SK-N-SH (cell line): Measurements from ENCODE around the gene PARP12. TPM values are rescaled to one million over a fixed set of nuclear protein-coding genes. Genes with fewer than 3 reads are reported as not detected.

ENCODE experiments used
- CTCF ChIA-PET: fragments of 300-600, 350-600 bp; formaldehyde crosslinking; extraction: SDS; loops from one replicate; lab custom pipeline; 2021; lab: Yijun Ruan, JAX
- POLR2A ChIA-PET: fragments of 350-600 bp; sonication (Branson Sonifier 250); formaldehyde crosslinking; extraction: SDS; loops from one replicate; lab custom pipeline; 2020; ENCODE audit warnings: antibody characterized with exemption, inconsistent platforms; lab: Yijun Ruan, JAX
- DNase-seq: peaks from one replicate; pipeline ENCODE4 v3.0.0; 2012
- H2AFZ ChIP-seq: fragments of 200-600 bp; sonication (generic); 2 replicates; pipeline ENCODE4 v1.8.1; 2016; ENCODE audit warnings: antibody characterized with exemption, mild to moderate bottlenecking, low read depth
- H3F3A ChIP-seq: fragments of 200-600 bp; sonication (generic); replicated peaks from 2 replicates; pipeline ENCODE3; 2016; ENCODE audit warnings: antibody characterized with exemption, mild to moderate bottlenecking; ENCODE audit not compliant: insufficient read depth
- H3K27ac ChIP-seq, 2 experiments: fragments of 200-500 bp in 1 of 2; fragments of 200-600 bp in 1 of 2; sonication (Bioruptor generic) in 1 of 2; sonication (generic), shearing (Covaris generic) in 1 of 2; 2 replicates each; pipeline versions ENCODE4 v1.5.1 to v1.6.1; 2014 to 2016; ENCODE audit warnings: low read depth in 2 of 2, inconsistent platforms in 1 of 2, low read length in 1 of 2, mild to moderate bottlenecking in 1 of 2, mixed read lengths in 1 of 2
- H3K27me3 ChIP-seq: fragments of 200-600 bp; sonication (generic), shearing (Covaris generic); 2 replicates; pipeline ENCODE4 v1.6.1; 2016; ENCODE audit warnings: mixed run types; ENCODE audit not compliant: insufficient read depth
- H3K36me3 ChIP-seq, 2 experiments: fragments of 200-500 bp in 1 of 2; fragments of 200-600 bp in 1 of 2; sonication (Bioruptor generic) in 1 of 2; sonication (generic) in 1 of 2; replicated peaks in 1 of 2; 2 replicates each; pipeline versions ENCODE3 to v1.5.1; 2014 to 2016; ENCODE audit warnings: low read length in 1 of 2, mild to moderate bottlenecking in 1 of 2; ENCODE audit not compliant: insufficient read depth in 2 of 2, control insufficient read depth in 1 of 2
- H3K4me1 ChIP-seq, 2 experiments: fragments of 200-500 bp in 1 of 2; fragments of 200-600 bp in 1 of 2; sonication (Bioruptor generic) in 1 of 2; sonication (generic), shearing (Covaris generic) in 1 of 2; 2 replicates each; pipeline versions ENCODE4 v1.5.1 to v1.6.1; 2014 to 2016; ENCODE audit warnings: low read depth in 1 of 2, low read length in 1 of 2, mixed run types in 1 of 2; ENCODE audit not compliant: insufficient read depth in 2 of 2, control insufficient read depth in 1 of 2
- H3K4me2 ChIP-seq: fragments of 200-600 bp; sonication (generic), shearing (Covaris generic); 2 replicates; pipeline ENCODE4 v1.6.1; 2017; ENCODE audit warnings: mixed run types
- H3K4me3 ChIP-seq, 2 experiments: fragments of 200-500 bp in 1 of 2; fragments of 200-600 bp in 1 of 2; sonication (Bioruptor generic) in 1 of 2; sonication (generic), shearing (Covaris generic) in 1 of 2; 2 replicates each; pipeline versions ENCODE4 v1.5.1 to v1.8.1; 2014 to 2016; ENCODE audit warnings: low read depth in 2 of 2, inconsistent platforms in 1 of 2, low read length in 1 of 2, mild to moderate bottlenecking in 1 of 2, mixed read lengths in 1 of 2, moderate library complexity in 1 of 2
- H3K79me2 ChIP-seq: fragments of 200-600 bp; sonication (generic); 2 replicates; pipeline ENCODE4 v1.8.1; 2017; ENCODE audit warnings: mild to moderate bottlenecking; ENCODE audit not compliant: insufficient read depth
- H3K9ac ChIP-seq: fragments of 200-600 bp; sonication (generic); 2 replicates; pipeline ENCODE4 v1.6.1; 2017; ENCODE audit warnings: mixed run types
- H3K9me2 ChIP-seq: fragments of 200-600 bp; sonication (generic); 2 replicates; pipeline ENCODE4 v1.6.1; 2017; ENCODE audit warnings: mixed run types
- H3K9me3 ChIP-seq: fragments of 200-600 bp; sonication (generic); 2 replicates; pipeline ENCODE4 v1.6.1; 2017; ENCODE audit warnings: mixed run types, mild to moderate bottlenecking, moderate library complexity
- H4K20me1 ChIP-seq: fragments of 200-600 bp; sonication (generic); 2 replicates; pipeline ENCODE4 v1.6.1; 2017; ENCODE audit warnings: mild to moderate bottlenecking, mixed run types; ENCODE audit not compliant: insufficient read depth
- CHD2 ChIP-seq: fragments of 150-350 bp; IDR thresholded peaks from 2 replicates; pipeline ENCODE4 v1.6.1; 2018; ENCODE audit warnings: low read length; ENCODE audit not compliant: partially characterized antibody
- EZH2phosphoT487 ChIP-seq: fragments of 200-600 bp; sonication (generic); IDR thresholded peaks from 2 replicates; pipeline ENCODE4 v1.6.1; 2017; ENCODE audit warnings: low read depth, mixed run types, mild to moderate bottlenecking, antibody characterized with exemption, moderate library complexity, borderline replicate concordance
- FOSL2 ChIP-seq: IDR thresholded peaks from 2 replicates; pipeline ENCODE4 v1.4.0; 2012; ENCODE audit warnings: low read depth, mild to moderate bottlenecking, moderate library complexity, borderline replicate concordance
- NRF1 ChIP-seq: IDR thresholded peaks from 2 replicates; pipeline ENCODE4 v1.6.1; 2012; ENCODE audit warnings: low read depth, mild to moderate bottlenecking, low read length
- RAD21 ChIP-seq: IDR thresholded peaks from 2 replicates; pipeline ENCODE4 v1.6.1; 2012; ENCODE audit warnings: mild to moderate bottlenecking, low read length
- RCOR1 ChIP-seq: fragments of 150-350 bp; IDR thresholded peaks from 2 replicates; pipeline ENCODE4 v1.6.1; 2017; ENCODE audit warnings: antibody characterized with exemption, low read length
- SMC3 ChIP-seq: IDR thresholded peaks from 2 replicates; pipeline ENCODE4 v1.6.1; 2012; ENCODE audit warnings: low read depth, low read length, improper control_type of control experiment
- TCF12 ChIP-seq: IDR thresholded peaks from 2 replicates; pipeline ENCODE4 v1.4.0; 2012
- WGBS: methylation state at CpG from one replicate; pipeline ENCODE4 v1.1.6; 2017; ENCODE audit warnings: low lambda C conversion rate; 5-methylcytosine and 5-hydroxymethylcytosine counted together
- polyA plus RNA-seq, 3 experiments: library from polyadenylated mRNA; depleted of rRNA; stranded (reverse); fragments of >200 nt; gene quantifications; 2 replicates each; pipeline ENCODE4 v1.2.3, GENCODE V29; 2012
- TF ChIP-seq, protein P1 (sequence below): fragments of 150-350 bp; IDR thresholded peaks from 2 replicates; pipeline ENCODE4 v1.6.1; 2016; ENCODE audit warnings: mild to moderate bottlenecking, low read depth, low read length
- TF ChIP-seq, protein P2 (sequence below): IDR thresholded peaks from 2 replicates; pipeline ENCODE4 v1.6.1; 2012; ENCODE audit warnings: mild to moderate bottlenecking, low read depth, low read length, moderate library complexity
- TF ChIP-seq, protein P3 (sequence below): IDR thresholded peaks from 2 replicates; pipeline ENCODE4 v1.4.0; 2012; ENCODE audit warnings: low read depth

PARP12 gene
- polyA plus RNA-seq, 1 of the 3 experiments (the other 2 are of a cell fraction): 17.7 TPM

DNA sequence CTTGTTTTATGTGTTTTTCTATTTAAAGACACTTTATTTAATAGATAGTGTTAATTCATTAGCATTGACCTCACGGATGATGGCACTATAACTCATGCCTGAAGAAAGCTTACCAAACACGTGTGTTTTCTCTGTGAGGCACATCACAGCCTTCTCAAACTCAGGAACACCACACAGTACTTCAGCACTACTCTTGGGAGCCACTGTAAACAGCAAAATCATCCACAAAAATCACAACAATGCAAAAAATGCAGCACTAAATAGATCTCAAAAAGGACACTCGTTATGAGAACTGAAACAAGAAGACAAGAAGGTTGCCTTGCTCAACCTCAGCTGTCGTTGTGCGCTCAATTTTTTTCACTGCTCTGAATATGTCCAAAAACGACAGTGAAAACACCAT, 12.0 kb upstream of the PARP12 start:
- H3K79me2 ChIP-seq: no peaks in the 10 kb centered on the region
- no peaks in the 10 kb centered on the region for H3K27me3 ChIP-seq
- 76% methylated on average over 6 of the region's 6 CpGs for WGBS
- peaks cover under 1% of the 10 kb centered on the region for H3F3A ChIP-seq
- peaks cover 0 to 15% of the 10 kb centered on the region in 2 experiments; a peak in 1 of 4 replicates for H3K4me1 ChIP-seq
- H3K27ac ChIP-seq: no peak overlapping the region
- no peaks in the 10 kb centered on the region for H4K20me1 ChIP-seq
- no peaks in the 10 kb centered on the region for H3K9me2 ChIP-seq
- no peaks in the 10 kb centered on the region for H3K36me3 ChIP-seq
- no peak overlapping the region for H3K4me3 ChIP-seq
- H3K4me2 ChIP-seq: no peak overlapping the region
- no peak for DNase-seq
- CTCF ChIA-PET: interaction anchor here (1.1 kb wide), 1 partner anchor 9 kb away, joined by 3 read pairs; no protein-coding TSS in a partner anchor
- H3K9me3 ChIP-seq: no peaks in the 10 kb centered on the region
- TF ChIP-seq EZH2phosphoT487 (no peak), FOSL2 (no peak), RAD21 (no peak), TCF12 (no peak), SMC3 (no peak), RCOR1 (no peak)
- POLR2A ChIA-PET: no interaction called here
- H3K9ac ChIP-seq: no peak overlapping the region
- H2AFZ ChIP-seq: no peak overlapping the region

DNA sequence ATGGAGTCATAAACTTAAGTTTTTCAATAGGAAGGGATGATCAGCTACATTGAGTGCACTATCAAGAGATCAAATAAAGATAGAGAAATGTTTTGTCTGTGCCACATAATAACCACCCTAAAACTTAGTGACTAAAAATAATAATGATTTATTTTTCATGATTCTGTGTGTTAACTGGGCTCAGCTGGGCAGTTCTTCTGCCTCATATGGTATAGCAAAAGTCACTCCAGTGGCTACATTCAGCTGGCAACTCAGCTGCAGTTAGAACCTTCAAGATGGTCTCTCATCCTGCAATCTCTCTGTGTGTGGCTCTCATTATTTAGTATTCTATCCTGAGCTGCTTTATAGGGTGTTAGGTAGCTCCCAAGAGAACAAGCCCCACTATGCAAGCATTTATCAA, 7.8 kb upstream of the PARP12 start:
- TF ChIP-seq, protein P1, sequence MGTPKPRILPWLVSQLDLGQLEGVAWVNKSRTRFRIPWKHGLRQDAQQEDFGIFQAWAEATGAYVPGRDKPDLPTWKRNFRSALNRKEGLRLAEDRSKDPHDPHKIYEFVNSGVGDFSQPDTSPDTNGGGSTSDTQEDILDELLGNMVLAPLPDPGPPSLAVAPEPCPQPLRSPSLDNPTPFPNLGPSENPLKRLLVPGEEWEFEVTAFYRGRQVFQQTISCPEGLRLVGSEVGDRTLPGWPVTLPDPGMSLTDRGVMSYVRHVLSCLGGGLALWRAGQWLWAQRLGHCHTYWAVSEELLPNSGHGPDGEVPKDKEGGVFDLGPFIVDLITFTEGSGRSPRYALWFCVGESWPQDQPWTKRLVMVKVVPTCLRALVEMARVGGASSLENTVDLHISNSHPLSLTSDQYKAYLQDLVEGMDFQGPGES: no peak
- TF ChIP-seq, protein P2, sequence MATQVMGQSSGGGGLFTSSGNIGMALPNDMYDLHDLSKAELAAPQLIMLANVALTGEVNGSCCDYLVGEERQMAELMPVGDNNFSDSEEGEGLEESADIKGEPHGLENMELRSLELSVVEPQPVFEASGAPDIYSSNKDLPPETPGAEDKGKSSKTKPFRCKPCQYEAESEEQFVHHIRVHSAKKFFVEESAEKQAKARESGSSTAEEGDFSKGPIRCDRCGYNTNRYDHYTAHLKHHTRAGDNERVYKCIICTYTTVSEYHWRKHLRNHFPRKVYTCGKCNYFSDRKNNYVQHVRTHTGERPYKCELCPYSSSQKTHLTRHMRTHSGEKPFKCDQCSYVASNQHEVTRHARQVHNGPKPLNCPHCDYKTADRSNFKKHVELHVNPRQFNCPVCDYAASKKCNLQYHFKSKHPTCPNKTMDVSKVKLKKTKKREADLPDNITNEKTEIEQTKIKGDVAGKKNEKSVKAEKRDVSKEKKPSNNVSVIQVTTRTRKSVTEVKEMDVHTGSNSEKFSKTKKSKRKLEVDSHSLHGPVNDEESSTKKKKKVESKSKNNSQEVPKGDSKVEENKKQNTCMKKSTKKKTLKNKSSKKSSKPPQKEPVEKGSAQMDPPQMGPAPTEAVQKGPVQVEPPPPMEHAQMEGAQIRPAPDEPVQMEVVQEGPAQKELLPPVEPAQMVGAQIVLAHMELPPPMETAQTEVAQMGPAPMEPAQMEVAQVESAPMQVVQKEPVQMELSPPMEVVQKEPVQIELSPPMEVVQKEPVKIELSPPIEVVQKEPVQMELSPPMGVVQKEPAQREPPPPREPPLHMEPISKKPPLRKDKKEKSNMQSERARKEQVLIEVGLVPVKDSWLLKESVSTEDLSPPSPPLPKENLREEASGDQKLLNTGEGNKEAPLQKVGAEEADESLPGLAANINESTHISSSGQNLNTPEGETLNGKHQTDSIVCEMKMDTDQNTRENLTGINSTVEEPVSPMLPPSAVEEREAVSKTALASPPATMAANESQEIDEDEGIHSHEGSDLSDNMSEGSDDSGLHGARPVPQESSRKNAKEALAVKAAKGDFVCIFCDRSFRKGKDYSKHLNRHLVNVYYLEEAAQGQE: no peak
- TF ChIP-seq, protein P3, sequence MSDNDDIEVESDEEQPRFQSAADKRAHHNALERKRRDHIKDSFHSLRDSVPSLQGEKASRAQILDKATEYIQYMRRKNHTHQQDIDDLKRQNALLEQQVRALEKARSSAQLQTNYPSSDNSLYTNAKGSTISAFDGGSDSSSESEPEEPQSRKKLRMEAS: no peak
- TF ChIP-seq NRF1 (no peak), CHD2 (no peak), TCF12 (no peak)
- TF ChIP-seq, all 33 proteins: peak for 0
- Histone ChIP-seq H3K4me1 (no peaks in the 10 kb centered on the region), H3K4me2 (no peak overlapping the region), H3K36me3 (no peaks in the 10 kb centered on the region), H3K4me3 (no peak overlapping the region), H3K9me3 (peaks cover 22% of the 10 kb centered on the region), H3K9me2 (no peaks in the 10 kb centered on the region), H2AFZ (no peak overlapping the region), H3F3A (no peaks in the 10 kb centered on the region), H3K79me2 (no peaks in the 10 kb centered on the region), H4K20me1 (no peaks in the 10 kb centered on the region), H3K9ac (no peak overlapping the region), H3K27me3 (no peaks in the 10 kb centered on the region), H3K27ac (no peak overlapping the region)
- ChIA-PET POLR2A (no interaction called here), CTCF (interaction anchor here (1.0 kb wide), 1 partner anchor 9 kb away, joined by 3 read pairs; no protein-coding TSS in a partner anchor)
- DNase-seq: no peak
